Inferior parietal cortex (tissue), 1 donor: ENCODE measurements around the gene ADAM19.

ENCODE experiments used
- DNase-seq: peaks from one replicate; pipeline ENCODE4 v3.0.0-alpha.2; 2016; ENCODE audit errors: extremely low spot score

The ADAM19 gene

GRCh38 chr5:157594675-157595459 is 19.3 kb upstream of the ADAM19 start:
- no peak for DNase-seq

- no peak for DNase-seq
Measured at GRCh38 chr5:157594257-157594656, 18.7 kb upstream of the ADAM19 start.

- DNase-seq: no peak
Measured at GRCh38 chr5:157593052-157593757, 17.6 kb upstream of the ADAM19 start.

- no peak for DNase-seq
Measured at GRCh38 chr5:157592594-157592993, 17.0 kb upstream of the ADAM19 start.

- no peak for DNase-seq
Measured at GRCh38 chr5:157590478-157590877, 14.9 kb upstream of the ADAM19 start.

- DNase-seq: no peak
Measured at GRCh38 chr5:157584628-157585027, 9.1 kb upstream of the ADAM19 start.

- DNase-seq: no peak
Measured at GRCh38 chr5:157582731-157583620, 7.4 kb upstream of the ADAM19 start.

- DNase-seq: no peak
Measured at GRCh38 chr5:157581901-157582300, 6.3 kb upstream of the ADAM19 start.

- DNase-seq: no peak
Measured at GRCh38 chr5:157578079-157578780, 2.7 kb upstream of the ADAM19 start.

- no peak for DNase-seq
Measured at GRCh38 chr5:157576678-157577077, 1.1 kb upstream of the ADAM19 start.

GRCh38 chr5:157574456-157575380 is 857 bp downstream of the ADAM19 start:
- DNase-seq: no peak

GRCh38 chr5:157571357-157571827 is 4.2 kb downstream of the ADAM19 start:
- DNase-seq: no peak

GRCh38 chr5:157570531-157571200 is 4.9 kb downstream of the ADAM19 start:
- DNase-seq: no peak

- peak; percentile 77 for DNase-seq
Measured at GRCh38 chr5:157568720-157569119, 6.9 kb downstream of the ADAM19 start.

GRCh38 chr5:157568222-157568621 is 7.4 kb downstream of the ADAM19 start:
- DNase-seq: no peak

- DNase-seq: no peak
Measured at GRCh38 chr5:157566902-157567489, 8.6 kb downstream of the ADAM19 start.

GRCh38 chr5:157563929-157564716 is 11.5 kb downstream of the ADAM19 start:
- DNase-seq: no peak

GRCh38 chr5:157563373-157563928 is 12.1 kb downstream of the ADAM19 start:
- no peak for DNase-seq
